CD4-positive, alpha-beta memory T cell (primary cell): Measurements from ENCODE around the gene SCAND1. TPM values are rescaled to one million over a fixed set of nuclear protein-coding genes. Genes with fewer than 3 reads are reported as not detected.

Source experiments
- CTCF ChIA-PET: fragments of 350-600 bp; sonication (Branson Sonifier 250); formaldehyde crosslinking; loops from one replicate; lab custom pipeline; 2021; ENCODE audit warnings: inconsistent platforms; ENCODE audit not compliant: partially characterized antibody; lab: Charles Lee
- POLR2A ChIA-PET: fragments of 350-600 bp; sonication (Branson Sonifier 250); formaldehyde crosslinking; loops from one replicate; lab custom pipeline; 2021; ENCODE audit not compliant: partially characterized antibody; lab: Charles Lee
- DNase-seq, 5 donors: peaks; one replicate each; pipeline versions ENCODE4 v3.0.0 to v3.0.0-alpha.2; 2020 to 2022; ENCODE audit warnings: mixed read lengths in 1 of 5
- H3K27ac ChIP-seq: one replicate; pipeline ENCODE4 v1.7.0; 2013; ENCODE audit warnings: low read depth, low read length
- H3K27me3 ChIP-seq: 2 replicates; pipeline ENCODE4 v1.7.0; 2013; ENCODE audit warnings: mild to moderate bottlenecking, low read length, moderate library complexity; ENCODE audit not compliant: insufficient read depth
- H3K36me3 ChIP-seq: 2 replicates; pipeline ENCODE4 v1.7.0; 2013; ENCODE audit warnings: mild to moderate bottlenecking, low read length, moderate library complexity; ENCODE audit not compliant: insufficient read depth
- H3K4me1 ChIP-seq: 2 replicates; pipeline ENCODE4 v1.7.0; 2013; ENCODE audit warnings: mild to moderate bottlenecking, low read length, moderate library complexity; ENCODE audit not compliant: insufficient read depth
- H3K4me3 ChIP-seq, 2 donors: one replicate each; pipeline ENCODE4 v1.7.0; 2013; ENCODE audit warnings: low read length in 2 of 2, mild to moderate bottlenecking in 1 of 2
- H3K9me3 ChIP-seq, 2 donors: one replicate each; pipeline ENCODE4 v1.7.0; 2013; ENCODE audit warnings: low read length in 2 of 2, control low read depth in 1 of 2; ENCODE audit not compliant: control insufficient read depth in 1 of 2
- H3K27ac Mint-ChIP-seq, 7 donors: one replicate each; pipeline ENCODE4 v1.8.0; 2020 to 2021; ENCODE audit warnings: mixed read lengths in 7 of 7, mild to moderate bottlenecking in 6 of 7, inconsistent platforms in 3 of 7, moderate library complexity in 3 of 7
- H3K27me3 Mint-ChIP-seq, 2 donors: one replicate each; pipeline ENCODE4 v1.8.0; 2020 to 2021; ENCODE audit warnings: mixed read lengths in 2 of 2
- H3K36me3 Mint-ChIP-seq, 2 donors: one replicate each; pipeline ENCODE4 v1.8.0; 2020 to 2021; ENCODE audit warnings: mixed read lengths in 2 of 2, inconsistent platforms in 1 of 2, mild to moderate bottlenecking in 1 of 2
- H3K4me1 Mint-ChIP-seq, 4 donors: one replicate each; pipeline ENCODE4 v1.8.0; 2020 to 2021; ENCODE audit warnings: mixed read lengths in 4 of 4, mild to moderate bottlenecking in 1 of 4
- H3K4me3 Mint-ChIP-seq, 8 donors: one replicate each; pipeline ENCODE4 v1.8.0; 2020 to 2021; ENCODE audit warnings: mixed read lengths in 8 of 8, mild to moderate bottlenecking in 7 of 8, moderate library complexity in 6 of 8, inconsistent platforms in 3 of 8
- H3K9me3 Mint-ChIP-seq, 8 donors: one replicate each; pipeline ENCODE4 v1.8.0; 2020 to 2021; ENCODE audit warnings: mixed read lengths in 8 of 8, mild to moderate bottlenecking in 5 of 8, inconsistent platforms in 3 of 8, moderate library complexity in 1 of 8
- intact Hi-C: fragments of 100-400 bp; cut with micrococcal nuclease; formaldehyde crosslinking; loops from one replicate; pipeline ENCODE4 v1.15.1; 2023
- polyA plus RNA-seq, 2 donors: library from polyadenylated mRNA; unstranded; fragments of 300-500 nt; fragmentation: Illumina TruSeq; gene quantifications; one replicate each; pipeline ENCODE4 v1.2.3, GENCODE V29; 2021
- total RNA-seq, 2 experiments: library from RNA; stranded (reverse); gene quantifications; one replicate each; pipeline ENCODE4 v1.2.3, GENCODE V29; 2021

Gene SCAND1
- total and polyA plus RNA-seq, 4 experiments from 2014 or later: 45.1 to 185 (median 89.0) TPM

DNA sequence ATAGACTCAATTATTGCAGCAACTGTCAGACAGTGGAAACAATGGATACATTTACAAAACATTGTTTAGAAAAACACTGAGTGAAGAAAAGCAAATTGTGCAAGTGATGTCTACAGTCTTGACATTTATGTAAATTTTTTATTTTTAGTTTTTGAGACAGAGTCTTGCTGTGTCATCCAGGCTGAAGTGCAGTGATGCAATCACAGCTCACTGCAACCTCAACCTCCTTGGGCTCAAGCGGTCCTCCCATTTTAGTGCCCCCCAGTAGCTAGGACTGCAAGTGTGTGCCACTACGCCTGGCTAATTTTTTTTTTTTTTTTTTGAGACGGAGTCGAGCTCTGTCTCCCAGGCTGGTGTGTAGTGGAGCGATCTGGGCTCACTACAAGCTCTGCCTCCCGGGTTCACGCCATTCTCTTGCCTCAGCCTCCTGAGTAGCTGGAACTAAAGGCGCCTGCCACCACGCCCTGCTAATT, 23.8 kb upstream of the SCAND1 start:
- H3K9me3 Mint-ChIP-seq: no peaks in the 10 kb centered on the region
- H3K4me1 Mint-ChIP-seq: no peaks in the 10 kb centered on the region
- Histone ChIP-seq H3K4me1 (no peaks in the 10 kb centered on the region), H3K4me3 (no peak overlapping the region), H3K9me3 (no peaks in the 10 kb centered on the region), H3K27ac (no peak overlapping the region), H3K27me3 (no peaks in the 10 kb centered on the region), H3K36me3 (no peaks in the 10 kb centered on the region)
- CTCF ChIA-PET: no interaction called here
- peaks cover 0 to 5% of the 10 kb centered on the region in 2 donors for H3K27me3 Mint-ChIP-seq
- no peak overlapping the region for H3K4me3 Mint-ChIP-seq
- no peak overlapping the region for H3K27ac Mint-ChIP-seq
- no peaks in the 10 kb centered on the region for H3K36me3 Mint-ChIP-seq
- POLR2A ChIA-PET: no interaction called here
- intact Hi-C loops: no loop called here
- no peak for DNase-seq

DNA sequence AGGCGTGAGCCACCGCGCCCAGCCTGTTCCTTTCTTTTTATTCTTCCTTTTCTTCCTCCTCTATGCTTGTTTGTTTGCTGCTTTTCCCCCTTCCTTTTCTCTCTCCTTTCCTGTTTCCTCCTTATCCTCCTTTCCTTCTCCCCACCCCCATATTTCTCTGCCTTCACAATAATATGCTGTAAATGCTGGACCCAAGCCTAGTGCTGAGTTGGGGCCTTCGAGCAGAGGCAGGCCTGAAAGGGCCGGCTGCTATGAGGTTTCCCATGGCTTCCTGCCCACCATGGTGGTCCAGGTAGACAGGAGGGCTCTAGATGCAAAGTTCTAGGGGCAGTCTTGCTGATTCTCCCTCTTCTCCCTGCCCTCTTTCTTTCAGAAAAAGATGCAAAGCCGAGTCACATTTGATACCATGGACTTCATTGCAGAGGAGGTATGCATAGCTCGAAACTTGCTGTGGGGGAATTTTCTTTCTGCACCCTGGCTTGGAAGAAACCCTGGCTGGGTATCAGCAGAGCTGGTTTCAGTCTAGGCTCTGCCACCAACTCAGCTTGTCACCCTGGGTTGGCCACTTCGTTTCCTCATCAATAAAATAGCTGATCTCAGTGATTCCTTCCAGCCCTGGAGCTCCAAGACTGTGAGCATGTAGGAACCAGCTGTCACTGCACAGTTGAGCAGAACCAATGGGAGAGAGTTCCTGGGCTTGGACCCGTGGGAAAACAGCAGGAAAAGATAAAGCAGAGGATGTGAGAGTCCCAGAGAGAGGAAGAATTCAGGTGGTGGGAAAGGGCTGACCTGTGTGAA, 21.5 kb upstream of the SCAND1 start:
- Histone ChIP-seq H3K36me3 (no peaks in the 10 kb centered on the region), H3K4me3 (no peak overlapping the region), H3K9me3 (no peaks in the 10 kb centered on the region), H3K27ac (no peak overlapping the region), H3K4me1 (no peaks in the 10 kb centered on the region), H3K27me3 (no peaks in the 10 kb centered on the region)
- no peak overlapping the region for H3K4me3 Mint-ChIP-seq
- peaks cover 0 to 4% (median 0%) of the 10 kb centered on the region in 8 donors for H3K9me3 Mint-ChIP-seq
- H3K27ac Mint-ChIP-seq: no peak overlapping the region
- CTCF ChIA-PET: interaction anchor here (1.3 kb wide), 1 partner anchor 9 kb away, joined by 3 read pairs; no protein-coding TSS in a partner anchor
- peaks cover 0 to 3% of the 10 kb centered on the region in 2 donors for H3K27me3 Mint-ChIP-seq
- no peaks in the 10 kb centered on the region for H3K36me3 Mint-ChIP-seq
- POLR2A ChIA-PET: interaction anchor here (1.2 kb wide), 1 partner anchor 22 kb away, joined by 4 read pairs; the partner anchor contains the start of gene SCAND1
- no peak for DNase-seq
- no peaks in the 10 kb centered on the region for H3K4me1 Mint-ChIP-seq
- intact Hi-C loops: no loop called here

DNA sequence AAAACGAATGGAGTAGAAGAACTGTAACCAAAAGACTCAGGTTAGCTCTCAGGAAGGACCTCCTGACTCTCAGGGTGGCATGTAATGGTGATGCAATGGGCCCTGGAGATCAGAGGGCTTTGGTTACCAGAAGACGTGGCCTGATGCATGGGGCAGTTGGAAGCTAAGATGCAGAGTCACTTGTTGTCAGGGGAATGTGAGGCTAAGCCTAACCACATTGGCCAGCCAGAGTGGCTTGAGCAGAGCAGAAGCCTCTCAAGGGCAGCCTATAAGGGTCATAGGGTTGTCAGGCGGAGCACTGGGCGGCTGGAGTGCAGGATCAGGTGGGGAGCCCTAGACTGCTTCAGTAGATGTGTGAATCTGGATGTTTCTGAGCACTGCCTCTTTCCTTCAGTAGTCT, 20.0 kb upstream of the SCAND1 start:
- intact Hi-C loops: no loop called here
- Mint-ChIP-seq H3K4me1 (no peaks in the 10 kb centered on the region), H3K9me3 (peaks cover 0 to 4% (median 0%) of the 10 kb centered on the region in 8 donors), H3K36me3 (no peaks in the 10 kb centered on the region), H3K27me3 (peaks cover 0 to 1% of the 10 kb centered on the region in 2 donors), H3K27ac (peak overlapping the region in 1 of 7 donors; percentile 31), H3K4me3 (no peak overlapping the region)
- no peaks in the 10 kb centered on the region for H3K9me3 ChIP-seq
- no peak overlapping the region for H3K4me3 ChIP-seq
- no peaks in the 10 kb centered on the region for H3K4me1 ChIP-seq
- ChIA-PET CTCF (interaction anchor here (0.6 to 1.3 kb wide), 2 partner anchors 19 to 20 kb away, joined by 4 to 5 read pairs; partner anchors contain the start of gene SCAND1), POLR2A (no interaction called here)
- H3K27ac ChIP-seq: no peak overlapping the region
- H3K36me3 ChIP-seq: no peaks in the 10 kb centered on the region
- H3K27me3 ChIP-seq: no peaks in the 10 kb centered on the region
- DNase-seq: no peak

DNA sequence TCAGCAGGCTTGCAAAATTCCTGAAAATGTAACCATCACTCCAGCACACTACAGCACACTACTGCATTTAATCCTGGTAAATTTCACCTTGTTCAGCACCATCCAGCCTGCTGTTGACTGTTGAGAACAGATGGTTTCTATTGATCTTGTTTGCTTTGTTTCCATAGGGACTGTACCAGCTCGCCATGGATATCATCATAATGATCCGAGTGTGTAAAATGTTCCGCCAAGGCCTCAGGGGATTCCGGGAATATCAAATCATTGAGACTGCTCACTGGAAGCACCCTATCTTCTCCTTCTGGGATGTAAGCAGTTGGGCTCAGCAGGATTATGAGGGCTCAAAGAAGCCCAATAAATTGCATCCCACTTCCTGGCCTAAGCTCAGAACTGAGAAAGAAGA, 18.2 kb upstream of the SCAND1 start:
- ChIA-PET CTCF (interaction anchor here (0.9 to 1.3 kb wide), 2 partner anchors 18 kb away, joined by 3 read pairs; partner anchors contain the start of gene SCAND1), POLR2A (no interaction called here)
- peaks cover 0 to 4% (median 0%) of the 10 kb centered on the region in 8 donors for H3K9me3 Mint-ChIP-seq
- H3K27me3 Mint-ChIP-seq: peaks cover 0 to 1% of the 10 kb centered on the region in 2 donors
- no peaks in the 10 kb centered on the region for H3K4me1 ChIP-seq
- no peaks in the 10 kb centered on the region for H3K27me3 ChIP-seq
- no peak overlapping the region for H3K4me3 ChIP-seq
- no peak overlapping the region for H3K27ac Mint-ChIP-seq
- no peak overlapping the region for H3K4me3 Mint-ChIP-seq
- H3K36me3 ChIP-seq: no peaks in the 10 kb centered on the region
- no peak for DNase-seq
- H3K27ac ChIP-seq: no peak overlapping the region
- H3K4me1 Mint-ChIP-seq: no peaks in the 10 kb centered on the region
- intact Hi-C loops: no loop called here
- no peaks in the 10 kb centered on the region for H3K9me3 ChIP-seq
- no peaks in the 10 kb centered on the region for H3K36me3 Mint-ChIP-seq

DNA sequence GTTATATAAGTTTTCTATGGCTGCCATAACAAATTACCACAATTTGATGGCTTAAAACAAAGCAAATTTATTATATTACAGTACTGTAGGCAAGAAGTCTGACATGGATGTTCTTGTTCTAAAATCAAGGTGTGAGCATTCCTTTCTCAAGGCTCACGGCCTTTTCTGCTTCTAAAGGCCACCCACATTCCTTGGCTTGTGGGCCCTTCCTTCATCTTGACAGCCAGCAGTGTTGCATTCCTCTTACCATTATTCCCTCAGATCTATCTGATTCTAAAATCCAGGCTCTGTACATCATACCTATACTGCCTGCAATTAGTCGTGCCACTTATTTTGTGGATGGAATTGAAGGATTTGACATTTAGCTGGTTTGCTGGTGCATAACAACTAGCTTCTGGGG, 17.7 kb upstream of the SCAND1 start:
- no peak overlapping the region for H3K4me3 ChIP-seq
- intact Hi-C loops: no loop called here
- H3K4me1 Mint-ChIP-seq: no peaks in the 10 kb centered on the region

DNA sequence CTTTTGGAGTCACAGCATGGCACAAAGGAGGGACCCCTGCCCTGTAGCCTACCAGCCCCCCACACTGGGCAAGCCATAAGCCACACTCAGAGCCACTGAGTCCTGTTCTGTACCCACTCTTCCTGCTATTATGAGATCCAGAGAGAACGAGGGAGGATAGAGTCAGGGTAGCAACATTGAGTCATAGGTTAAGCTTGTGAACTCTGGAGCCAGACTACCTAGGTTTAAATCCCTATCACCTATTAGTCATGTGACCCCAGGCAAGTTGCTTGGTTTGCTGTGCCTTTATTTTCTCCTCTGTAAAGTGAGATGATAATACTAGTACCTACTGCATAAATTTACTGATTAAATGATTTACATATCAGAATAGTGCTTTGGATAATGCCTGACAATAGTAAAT, 14.6 kb upstream of the SCAND1 start:
- Mint-ChIP-seq H3K4me3 (no peak overlapping the region), H3K9me3 (peaks cover 0 to 4% (median 0%) of the 10 kb centered on the region in 8 donors), H3K27me3 (no peaks in the 10 kb centered on the region), H3K36me3 (no peaks in the 10 kb centered on the region), H3K27ac (no peak overlapping the region), H3K4me1 (peaks cover 0 to 4% (median 2%) of the 10 kb centered on the region in 4 donors)
- Histone ChIP-seq H3K27me3 (no peaks in the 10 kb centered on the region), H3K36me3 (no peaks in the 10 kb centered on the region), H3K9me3 (no peaks in the 10 kb centered on the region), H3K4me1 (no peaks in the 10 kb centered on the region), H3K4me3 (no peak overlapping the region), H3K27ac (no peak overlapping the region)
- no peak for DNase-seq
- intact Hi-C loops: no loop called here
- ChIA-PET POLR2A (no interaction called here), CTCF (interaction anchor here (1.1 to 1.3 kb wide), 2 partner anchors 14 to 233 kb away, joined by 3 read pairs; partner anchors contain the start of gene SCAND1)

More for the DNA sequence above, 17.7 kb upstream of the SCAND1 start:
- no peak overlapping the region for H3K4me3 Mint-ChIP-seq
- ChIA-PET CTCF (interaction anchor here (0.9 to 1.3 kb wide), 3 partner anchors 18 to 21 kb away, joined by 3 to 6 read pairs (median 3); partner anchors contain the start of gene SCAND1), POLR2A (no interaction called here)
- Histone ChIP-seq H3K27ac (no peak overlapping the region), H3K36me3 (no peaks in the 10 kb centered on the region), H3K27me3 (no peaks in the 10 kb centered on the region), H3K4me1 (no peaks in the 10 kb centered on the region), H3K9me3 (no peaks in the 10 kb centered on the region)
- H3K9me3 Mint-ChIP-seq: peaks cover 0 to 4% (median 0%) of the 10 kb centered on the region in 8 donors
- no peaks in the 10 kb centered on the region for H3K36me3 Mint-ChIP-seq
- no peak overlapping the region for H3K27ac Mint-ChIP-seq
- DNase-seq: no peak
- peaks cover 0 to 1% of the 10 kb centered on the region in 2 donors for H3K27me3 Mint-ChIP-seq

DNA sequence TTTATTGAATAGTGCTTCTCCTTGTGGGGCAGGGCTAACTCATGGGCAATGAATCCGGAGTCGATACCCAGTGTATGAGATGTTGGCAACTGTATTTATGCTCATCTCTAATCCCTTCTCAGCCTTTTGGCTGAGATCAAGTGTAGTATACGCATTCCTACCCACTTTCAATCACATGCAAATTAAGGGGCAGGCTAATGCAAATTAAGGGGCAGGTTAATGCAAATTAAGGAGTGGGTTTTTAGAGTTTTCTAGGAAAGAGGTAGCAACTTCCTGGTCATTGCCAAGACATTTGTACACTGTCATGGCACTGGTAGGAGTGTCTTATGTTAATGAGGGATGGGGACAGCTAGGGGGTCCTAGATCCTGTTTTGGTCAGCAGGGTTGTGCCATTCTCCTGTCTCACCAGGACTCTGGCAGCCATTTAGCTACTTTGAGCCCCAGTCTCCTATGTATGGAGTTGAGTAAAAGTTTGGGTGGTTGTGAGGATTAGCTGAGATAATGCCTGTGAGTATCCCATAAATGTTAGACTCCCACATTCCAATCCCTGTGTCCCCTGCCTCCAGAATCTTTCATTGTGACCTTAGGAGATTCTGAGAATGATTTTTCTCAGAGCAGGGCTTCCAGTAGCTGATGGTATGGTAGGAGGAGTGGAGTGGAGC, 13.8 kb upstream of the SCAND1 start, which contains the start of gene CNBD2:
Gene CNBD2, plus strand, starts transcription at position 612 of the 662 bp plus-strand sequence. CDS start 173 bp downstream, outside the sequence.
- H3K27ac ChIP-seq: no peak within 1 kb of the TSS
- no peaks in the 10 kb centered on the region for H3K27me3 ChIP-seq
- no peak within 1 kb of the TSS for H3K27ac Mint-ChIP-seq
- POLR2A ChIA-PET: interaction anchor here (2.3 kb wide), 1 partner anchor 14 kb away, joined by 7 read pairs; the partner anchor contains the start of gene SCAND1
- H3K4me1 Mint-ChIP-seq: peaks cover 0 to 4% (median 2%) of the 10 kb centered on the region in 4 donors
- no peak for DNase-seq
- no peaks in the 10 kb centered on the region for H3K36me3 ChIP-seq
- no peaks in the 10 kb centered on the region for H3K4me1 ChIP-seq
- H3K9me3 Mint-ChIP-seq: peaks cover 0 to 4% (median 0%) of the 10 kb centered on the region in 8 donors
- no peak within 1 kb of the TSS for H3K4me3 ChIP-seq
- H3K4me3 Mint-ChIP-seq: no peak within 1 kb of the TSS
- no peaks in the 10 kb centered on the region for H3K27me3 Mint-ChIP-seq
- H3K36me3 Mint-ChIP-seq: no peaks in the 10 kb centered on the region
- intact Hi-C loops: no loop called here
- CTCF ChIA-PET: interaction anchor here (1.1 to 1.3 kb wide), 2 partner anchors 13 to 234 kb away, joined by 3 read pairs; partner anchors contain the start of gene SCAND1
- no peaks in the 10 kb centered on the region for H3K9me3 ChIP-seq
